AG04449 (cell line): ENCODE measurements around the gene LDLRAD4.

ENCODE experiments used
- CTCF ChIA-PET: fragments of 350-600 bp; formaldehyde crosslinking; extraction: SDS; loops from one replicate; lab custom pipeline; 2021; ENCODE audit warnings: antibody characterized with exemption; lab: Yijun Ruan, JAX
- POLR2A ChIA-PET: fragments of 400-600, 350-600 bp; formaldehyde crosslinking; extraction: SDS; loops from one replicate; lab custom pipeline; 2020; ENCODE audit warnings: antibody characterized with exemption, inconsistent platforms; lab: Yijun Ruan, JAX
- DNase-seq: peaks from one replicate; pipeline ENCODE4 v3.0.0-alpha.2; 2010; ENCODE audit warnings: low read depth, low spot score
- H3K4me3 ChIP-seq: 2 replicates; pipeline ENCODE4 v1.5.1; 2011; ENCODE audit warnings: low read depth, mild to moderate bottlenecking, control low read depth, low read length
- TF ChIP-seq, protein P1 (sequence below): IDR thresholded peaks from one replicate; pipeline ENCODE4 v1.5.1; 2011; ENCODE audit warnings: mild to moderate bottlenecking, moderate library complexity, low read length, control low read depth, inconsistent platforms; ENCODE audit not compliant: insufficient read depth; ENCODE audit errors: missing control alignments

LDLRAD4 gene

GRCh38 chr18:13453714-13454113 is 235.2 kb downstream of the LDLRAD4 start:
- no peak overlapping the region for H3K4me3 ChIP-seq
- CTCF ChIA-PET: no interaction called here
- DNase-seq: no peak
- TF ChIP-seq, protein P1, sequence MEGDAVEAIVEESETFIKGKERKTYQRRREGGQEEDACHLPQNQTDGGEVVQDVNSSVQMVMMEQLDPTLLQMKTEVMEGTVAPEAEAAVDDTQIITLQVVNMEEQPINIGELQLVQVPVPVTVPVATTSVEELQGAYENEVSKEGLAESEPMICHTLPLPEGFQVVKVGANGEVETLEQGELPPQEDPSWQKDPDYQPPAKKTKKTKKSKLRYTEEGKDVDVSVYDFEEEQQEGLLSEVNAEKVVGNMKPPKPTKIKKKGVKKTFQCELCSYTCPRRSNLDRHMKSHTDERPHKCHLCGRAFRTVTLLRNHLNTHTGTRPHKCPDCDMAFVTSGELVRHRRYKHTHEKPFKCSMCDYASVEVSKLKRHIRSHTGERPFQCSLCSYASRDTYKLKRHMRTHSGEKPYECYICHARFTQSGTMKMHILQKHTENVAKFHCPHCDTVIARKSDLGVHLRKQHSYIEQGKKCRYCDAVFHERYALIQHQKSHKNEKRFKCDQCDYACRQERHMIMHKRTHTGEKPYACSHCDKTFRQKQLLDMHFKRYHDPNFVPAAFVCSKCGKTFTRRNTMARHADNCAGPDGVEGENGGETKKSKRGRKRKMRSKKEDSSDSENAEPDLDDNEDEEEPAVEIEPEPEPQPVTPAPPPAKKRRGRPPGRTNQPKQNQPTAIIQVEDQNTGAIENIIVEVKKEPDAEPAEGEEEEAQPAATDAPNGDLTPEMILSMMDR: no peak
- POLR2A ChIA-PET: no interaction called here

GRCh38 chr18:13454363-13455150 is 236.0 kb downstream of the LDLRAD4 start:
- no peak overlapping the region for H3K4me3 ChIP-seq
- no peak for DNase-seq
- TF ChIP-seq, protein P1: no peak
- ChIA-PET POLR2A (no interaction called here), CTCF (no interaction called here)

DNA sequence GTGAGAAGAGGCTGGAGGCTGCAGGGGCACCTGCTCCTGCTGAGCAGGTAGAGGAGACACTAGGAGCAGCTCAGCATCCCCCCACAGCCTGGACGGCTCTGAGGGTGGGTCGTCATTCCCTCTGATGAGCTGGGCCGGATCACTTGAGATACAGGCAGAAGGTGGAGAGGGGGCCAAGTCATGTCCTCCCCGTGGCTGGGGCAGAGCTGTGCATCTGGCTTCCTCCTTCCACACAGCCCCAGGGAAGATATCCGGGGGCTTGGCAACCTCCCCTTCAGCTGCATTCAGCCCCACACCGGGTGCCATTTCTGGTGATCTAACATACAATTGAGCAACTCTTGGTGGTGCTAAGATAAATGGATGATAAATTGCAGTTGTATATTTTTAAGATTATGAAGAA is 236.9 kb downstream of the LDLRAD4 start:
- CTCF ChIA-PET: no interaction called here
- DNase-seq: no peak
- TF ChIP-seq, protein P1: no peak
- no peak overlapping the region for H3K4me3 ChIP-seq
- POLR2A ChIA-PET: no interaction called here

- H3K4me3 ChIP-seq: no peak overlapping the region
- DNase-seq: no peak
- ChIA-PET CTCF (no interaction called here), POLR2A (no interaction called here)
- TF ChIP-seq, protein P1: no peak
These were observed 237.5 kb downstream of the LDLRAD4 start for GRCh38 chr18:13455960-13456481.

DNA sequence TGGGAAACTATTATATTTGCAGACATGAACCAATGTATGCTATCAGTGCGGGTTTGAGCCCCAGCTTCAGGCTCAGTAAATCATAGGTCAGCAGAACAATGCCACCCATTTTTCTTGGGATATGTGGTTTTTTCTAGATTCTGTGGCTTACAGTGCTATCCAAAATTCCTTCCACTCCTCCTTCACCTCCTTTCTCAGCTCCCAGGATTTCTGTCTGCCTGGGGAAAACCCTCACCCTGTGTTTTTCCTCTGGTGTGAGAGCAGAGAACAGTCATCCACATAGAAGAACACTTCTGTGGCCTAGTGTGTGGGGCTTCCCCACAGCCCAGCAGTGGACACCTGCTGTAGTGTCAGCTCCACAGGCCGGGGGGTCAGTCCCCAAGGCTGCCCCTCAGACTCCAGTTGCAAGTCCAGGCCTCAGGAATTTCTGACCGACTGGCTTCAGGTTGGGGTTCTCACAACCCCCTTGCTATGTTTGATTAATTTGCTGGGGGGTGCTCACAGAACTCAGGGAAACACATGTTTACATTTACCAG is 238.2 kb downstream of the LDLRAD4 start:
- POLR2A ChIA-PET: no interaction called here

DNA sequence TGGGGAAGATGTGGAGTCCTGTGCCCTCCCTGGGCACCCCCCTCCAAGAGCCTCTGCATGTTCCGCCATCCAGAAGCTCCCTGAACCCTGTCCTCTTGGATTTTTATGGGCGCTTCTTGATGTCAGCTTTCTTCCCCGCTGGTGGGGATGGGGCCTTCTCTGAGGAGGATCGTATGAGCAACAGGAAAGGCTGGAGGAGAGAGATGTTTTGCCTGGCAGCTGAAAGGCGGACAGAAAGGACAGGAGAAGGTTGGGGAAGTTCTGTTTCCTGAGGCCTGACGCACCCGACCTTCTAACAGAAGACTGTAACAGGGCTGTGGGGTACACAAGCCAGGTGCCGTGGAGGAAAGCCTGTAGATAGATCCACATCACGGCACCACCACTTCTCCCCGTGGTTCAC is 238.8 kb downstream of the LDLRAD4 start:
- ChIA-PET POLR2A (no interaction called here), CTCF (no interaction called here)
- TF ChIP-seq, protein P1: no peak
- H3K4me3 ChIP-seq: no peak overlapping the region
- no peak for DNase-seq

More for the DNA sequence above, 238.2 kb downstream of the LDLRAD4 start:
- CTCF ChIA-PET: no interaction called here
- TF ChIP-seq, protein P1: no peak
- H3K4me3 ChIP-seq: no peak overlapping the region
- DNase-seq: no peak
